ENCODE data around the gene REEP3.

GRCh38 chr10:63481815-63482421 lies 39.3 kb upstream of the REEP3 start:
- TF ChIP-seq SPI1 (IDR thresholded peaks at IDR 0.05; ENCODE audit: low read depth, low read length) (no peak), POLR2A (IDR thresholded peaks at IDR 0.05; ENCODE audit: low read depth, low read length) (no peak), TAF1 (IDR thresholded peaks at IDR 0.05; ENCODE audit: low read depth, low read length) (no peak), POU2F2 (IDR thresholded peaks at IDR 0.05; ENCODE audit: low read depth, low read length) (no peak)
